Hepatocyte (in vitro differentiated cells): Measurements from ENCODE around the gene L3MBTL3. TPM values are rescaled to one million over a fixed set of nuclear protein-coding genes. Genes with fewer than 3 reads are reported as not detected.

Experiments used
- DNase-seq: peaks from one replicate; pipeline ENCODE4 v3.0.0-alpha.2; 2016; ENCODE audit warnings: low spot score
- H2AFZ ChIP-seq: fragments of 200-600 bp; sonication (generic); 2 replicates; pipeline ENCODE4 v1.6.0; 2016; ENCODE audit warnings: antibody characterized with exemption, mild to moderate bottlenecking
- H3K27ac ChIP-seq: fragments of 200-600 bp; sonication (generic); 2 replicates; pipeline ENCODE4 v1.5.1; 2016; ENCODE audit warnings: mild to moderate bottlenecking
- H3K27me3 ChIP-seq: fragments of 200-600 bp; sonication (generic); 2 replicates; pipeline ENCODE4 v1.6.1; 2016
- H3K36me3 ChIP-seq: fragments of 200-600 bp; sonication (generic); replicated peaks from 2 replicates; pipeline ENCODE4 v1.5.1; 2016; ENCODE audit warnings: low read depth; ENCODE audit not compliant: insufficient read depth
- H3K4me1 ChIP-seq: fragments of 200-600 bp; sonication (generic); 2 replicates; pipeline ENCODE4 v1.5.1; 2016; ENCODE audit warnings: mild to moderate bottlenecking, moderate library complexity; ENCODE audit not compliant: insufficient read depth
- H3K4me2 ChIP-seq: fragments of 200-600 bp; sonication (generic); 2 replicates; pipeline ENCODE4 v1.6.0; 2016
- H3K4me3 ChIP-seq: fragments of 200-600 bp; sonication (generic); 2 replicates; pipeline ENCODE4 v1.5.1; 2016; ENCODE audit warnings: mild to moderate bottlenecking
- H3K79me2 ChIP-seq: fragments of 200-600 bp; sonication (generic); 2 replicates; pipeline ENCODE4 v1.6.0; 2017; ENCODE audit warnings: mild to moderate bottlenecking
- H3K9me2 ChIP-seq: fragments of 200-600 bp; sonication (generic); replicated peaks from 2 replicates; pipeline ENCODE4 v1.6.0; 2017; ENCODE audit warnings: mild to moderate bottlenecking; ENCODE audit not compliant: insufficient read depth
- H3K9me3 ChIP-seq: fragments of 200-600 bp; sonication (generic); 2 replicates; pipeline ENCODE4 v1.5.1; 2016; ENCODE audit warnings: low read depth, mild to moderate bottlenecking
- H4K20me1 ChIP-seq: fragments of 200-600 bp; sonication (generic); 2 replicates; pipeline ENCODE4 v1.6.0; 2016; ENCODE audit warnings: mild to moderate bottlenecking; ENCODE audit not compliant: insufficient read depth, poor library complexity, severe bottlenecking
- CTCF ChIP-seq: fragments of 200-600 bp; sonication (generic); IDR thresholded peaks from 2 replicates; pipeline ENCODE4 v1.5.1; 2016; ENCODE audit warnings: antibody characterized with exemption, mild to moderate bottlenecking; ENCODE audit not compliant: poor library complexity
- EZH2 ChIP-seq: fragments of 200-600 bp; sonication (generic); IDR thresholded peaks from 2 replicates; pipeline ENCODE4 v1.6.1; 2016; ENCODE audit warnings: antibody characterized with exemption, mild to moderate bottlenecking, borderline replicate concordance
- EZH2phosphoT487 ChIP-seq: fragments of 200-600 bp; sonication (generic); IDR thresholded peaks from one replicate; pipeline ENCODE4 v1.6.1; 2018; ENCODE audit warnings: antibody characterized with exemption, mild to moderate bottlenecking, low read depth, moderate library complexity; ENCODE audit not compliant: unreplicated experiment, severe bottlenecking
- WGBS: methylation state at CpG from one replicate; pipeline ENCODE4 v1.1.6; 2016; ENCODE audit warnings: low lambda C conversion rate; ENCODE audit errors: missing lambda C conversion rate; 5-methylcytosine and 5-hydroxymethylcytosine counted together
- polyA plus RNA-seq: library from polyadenylated mRNA; unstranded; fragments of >200 nt; fragmentation: Nextera tagmentation; extraction: Ambion mirVana; gene quantifications from 2 replicates; pipeline ENCODE4 v1.2.1, GENCODE V29; 2016
- total RNA-seq: library from RNA; depleted of rRNA; stranded (reverse); fragments of >200 nt; gene quantifications from 2 replicates; pipeline ENCODE4 v1.2.3, GENCODE V29; 2014

Gene L3MBTL3
- total and polyA plus RNA-seq, 2 experiments from 2014 or later = 5.3 to 20.1 TPM

DNA sequence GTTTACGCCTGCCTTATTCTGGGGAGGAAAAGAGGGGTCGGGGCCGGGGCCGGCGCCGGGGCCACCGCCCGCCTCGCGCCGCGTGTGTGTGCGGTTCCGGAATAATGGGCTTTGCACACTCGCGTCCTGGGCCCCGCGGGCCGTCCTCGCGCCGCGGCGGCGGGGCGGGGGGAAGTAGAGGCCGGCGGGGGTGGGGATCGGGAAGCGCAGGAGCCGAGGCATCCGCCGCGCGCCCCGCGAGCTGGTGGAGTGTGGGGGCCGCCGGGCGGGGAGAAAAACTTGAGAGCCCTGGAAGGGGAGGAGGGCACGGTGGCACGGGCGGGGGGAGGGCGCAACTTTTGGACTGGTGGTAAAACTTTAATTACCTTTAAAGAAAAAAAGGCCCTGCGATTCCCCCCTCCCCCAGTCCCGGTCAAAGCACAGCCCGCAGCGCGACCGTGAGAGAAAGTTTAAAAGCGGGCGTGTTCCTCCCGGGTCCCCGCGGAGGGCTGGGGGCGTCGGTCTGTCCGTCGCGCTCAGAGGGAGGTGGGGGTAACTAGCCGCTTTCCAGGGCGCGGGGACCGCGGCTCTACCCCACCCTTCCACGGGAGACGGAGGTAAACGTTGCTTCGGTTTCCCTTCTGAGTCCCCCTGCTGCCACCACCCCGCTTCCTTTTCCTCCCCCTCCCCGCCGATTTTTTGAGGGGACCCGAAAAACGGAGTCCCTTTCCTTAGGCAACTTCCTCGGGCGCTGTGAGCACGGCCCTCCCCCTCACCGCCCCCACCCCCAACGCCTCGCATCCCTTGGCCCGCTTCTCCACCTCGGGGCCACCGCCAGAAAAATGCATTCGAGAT, 1.9 kb downstream of the L3MBTL3 start:
- H3K36me3 ChIP-seq = no peaks in the 10 kb centered on the region
- no peaks in the 10 kb centered on the region for H3K9me2 ChIP-seq
- H3K9me3 ChIP-seq = no peaks in the 10 kb centered on the region
- WGBS = under 1% methylated on average over 46 of the region's 84 CpGs
- no peak for TF ChIP-seq CTCF
- TF ChIP-seq EZH2phosphoT487 = no peak
- no peak for TF ChIP-seq EZH2
- no peaks in the 10 kb centered on the region for H4K20me1 ChIP-seq
- H3K4me1 ChIP-seq = no peaks in the 10 kb centered on the region
- H3K79me2 ChIP-seq = peaks cover 37% of the 10 kb centered on the region
- no peaks in the 10 kb centered on the region for H3K27me3 ChIP-seq
- H2AFZ ChIP-seq = peak overlapping the region; percentile 78
- DNase-seq = peak; percentile 48
- H3K4me3 ChIP-seq = peak overlapping the region; percentile 71
- peak overlapping the region; percentile 90 for H3K4me2 ChIP-seq
- H3K27ac ChIP-seq = peak overlapping the region; percentile 81

DNA sequence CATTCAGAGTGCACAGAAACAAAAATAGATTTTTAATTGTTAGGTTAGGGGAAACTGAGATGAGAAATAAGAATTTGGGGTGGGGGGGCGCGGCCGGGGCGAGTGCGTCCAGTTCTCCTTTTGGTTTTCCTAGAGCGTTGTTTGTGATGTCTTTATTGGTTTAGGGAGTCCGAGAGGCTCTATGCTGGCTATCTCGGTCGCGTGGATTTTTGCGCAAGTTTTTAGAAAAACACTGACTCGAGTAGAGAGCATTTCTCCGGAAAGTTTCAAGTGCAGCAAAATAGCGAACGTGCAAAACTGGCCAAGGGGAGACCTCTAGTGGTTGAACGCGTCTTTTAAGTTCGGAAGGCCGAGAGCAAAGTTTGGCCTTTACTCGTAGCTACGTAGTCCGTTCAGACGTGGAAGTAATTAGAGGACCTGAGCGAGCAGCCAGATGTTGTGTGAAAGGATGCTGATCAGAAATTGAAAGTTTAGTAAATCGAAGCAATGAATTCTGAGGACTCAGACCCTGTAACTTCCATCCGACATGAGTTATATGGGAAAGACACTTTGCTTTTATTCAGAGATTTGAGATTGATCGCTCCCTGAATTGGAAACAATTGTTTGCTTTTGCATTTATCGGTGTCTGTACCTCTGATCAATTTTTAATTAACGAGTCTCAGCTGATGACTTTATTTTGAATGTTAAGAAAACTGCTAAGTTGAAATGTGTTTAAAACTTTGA, 2.7 kb downstream of the L3MBTL3 start:
- Histone ChIP-seq H4K20me1 (no peaks in the 10 kb centered on the region), H3K79me2 (peaks cover 38% of the 10 kb centered on the region), H3K9me3 (no peaks in the 10 kb centered on the region), H3K4me1 (no peaks in the 10 kb centered on the region), H3K27me3 (no peaks in the 10 kb centered on the region), H3K4me3 (peak overlapping the region; percentile 71), H3K4me2 (peak overlapping the region; percentile 90), H2AFZ (peak overlapping the region; percentile 78), H3K36me3 (no peaks in the 10 kb centered on the region), H3K27ac (peak overlapping the region; percentile 81), H3K9me2 (no peaks in the 10 kb centered on the region)
- peak; percentile 93 for DNase-seq
- TF ChIP-seq CTCF (peak; percentile 91), EZH2phosphoT487 (no peak)
- WGBS = 8% methylated on average over 29 of the region's 29 CpGs

DNA sequence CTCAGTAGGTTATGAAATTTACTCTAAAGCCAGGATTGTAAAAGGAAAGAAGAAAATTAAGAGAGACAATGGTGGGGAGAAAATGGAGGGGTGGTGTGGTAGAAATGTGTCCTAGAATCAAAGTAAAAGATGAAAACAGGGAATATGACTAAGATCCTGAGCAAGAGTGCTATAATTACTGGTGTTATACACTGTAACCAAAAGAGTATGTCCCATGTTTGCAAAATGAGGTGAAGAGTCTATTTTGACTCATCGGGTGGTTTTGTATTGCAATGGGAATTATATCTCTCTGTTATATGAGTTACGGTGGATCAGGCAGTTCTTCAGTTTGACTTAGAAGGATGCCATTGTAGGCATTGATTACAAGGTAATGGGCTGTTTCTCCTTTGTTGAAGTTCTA, 8.5 kb downstream of the L3MBTL3 start:
- TF ChIP-seq EZH2 (no peak), CTCF (no peak), EZH2phosphoT487 (no peak)
- peaks cover 54% of the 10 kb centered on the region for H3K79me2 ChIP-seq
- H3K4me3 ChIP-seq = no peak overlapping the region
- H4K20me1 ChIP-seq = no peaks in the 10 kb centered on the region
- H2AFZ ChIP-seq = no peak overlapping the region
- H3K27me3 ChIP-seq = no peaks in the 10 kb centered on the region
- no peaks in the 10 kb centered on the region for H3K36me3 ChIP-seq
- WGBS = 92% methylated on average over 2 of the region's 2 CpGs
- DNase-seq = no peak
- no peaks in the 10 kb centered on the region for H3K9me3 ChIP-seq
- H3K4me1 ChIP-seq = no peaks in the 10 kb centered on the region
- no peak overlapping the region for H3K27ac ChIP-seq
- H3K9me2 ChIP-seq = no peaks in the 10 kb centered on the region
- H3K4me2 ChIP-seq = no peak overlapping the region
